ENCODE data around the gene ANXA3. TPM values are rescaled to one million over a fixed set of nuclear protein-coding genes. Genes with fewer than 3 reads are reported as not detected.
A peak's percentile ranks its signal among the peaks of the same experiment; 100 is the strongest.
"Not testable (repeated sequence)": the region's sequence is repeated elsewhere in the genome, so short reads cannot be mapped to it uniquely, and the experiment has no call there.

Gene ANXA3, protein sequence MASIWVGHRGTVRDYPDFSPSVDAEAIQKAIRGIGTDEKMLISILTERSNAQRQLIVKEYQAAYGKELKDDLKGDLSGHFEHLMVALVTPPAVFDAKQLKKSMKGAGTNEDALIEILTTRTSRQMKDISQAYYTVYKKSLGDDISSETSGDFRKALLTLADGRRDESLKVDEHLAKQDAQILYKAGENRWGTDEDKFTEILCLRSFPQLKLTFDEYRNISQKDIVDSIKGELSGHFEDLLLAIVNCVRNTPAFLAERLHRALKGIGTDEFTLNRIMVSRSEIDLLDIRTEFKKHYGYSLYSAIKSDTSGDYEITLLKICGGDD
- polyA plus RNA-seq (0.27 and 0.74 TPM in 2 replicates), polyA minus RNA-seq (not detected in 2 replicates)

DNA sequence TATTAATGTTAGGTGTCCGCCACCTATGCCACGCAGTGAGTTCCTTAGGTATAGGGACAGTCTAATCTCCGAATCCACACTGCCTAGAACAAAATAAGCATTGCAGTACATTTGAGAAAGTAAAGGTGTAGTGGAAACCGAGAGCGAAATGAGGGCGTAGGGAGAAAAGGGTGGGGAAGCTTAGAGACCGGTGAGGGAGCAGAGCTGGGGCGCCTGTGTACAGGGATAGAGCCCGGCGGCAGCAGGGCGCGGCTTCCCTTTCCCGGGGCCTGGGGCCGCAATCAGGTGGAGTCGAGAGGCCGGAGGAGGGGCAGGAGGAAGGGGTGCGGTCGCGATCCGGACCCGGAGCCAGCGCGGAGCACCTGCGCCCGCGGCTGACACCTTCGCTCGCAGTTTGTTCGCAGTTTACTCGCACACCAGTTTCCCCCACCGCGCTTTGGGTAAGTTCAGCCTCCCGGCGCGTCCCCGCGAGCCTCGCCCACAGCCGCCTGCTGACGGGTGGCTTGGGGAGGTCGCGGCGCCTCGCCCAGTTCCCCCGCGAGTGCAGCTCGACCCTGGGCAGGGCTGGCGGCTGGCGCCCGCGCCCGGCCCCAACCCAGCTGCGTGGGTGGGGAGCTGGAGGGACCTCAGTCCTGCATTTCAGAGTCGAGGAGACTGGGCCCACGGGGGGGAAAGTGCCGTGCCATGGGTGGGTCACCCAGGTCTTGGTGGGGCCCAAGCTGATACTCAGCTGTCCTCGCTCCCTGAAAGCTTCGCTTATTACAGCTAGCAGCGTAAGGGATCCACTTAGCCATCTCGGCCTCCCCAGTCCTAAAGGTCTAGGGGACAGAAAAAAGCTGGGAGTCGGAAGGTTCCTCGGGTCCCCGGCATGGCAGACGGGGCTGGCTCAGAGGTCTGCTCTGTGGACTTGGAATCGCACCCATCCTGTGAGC, at the start of gene ANXA3:
TSS of gene ANXA3 (plus strand) at position 351 of the 932 bp plus-strand sequence. CDS start 2,704 bp downstream, outside the sequence.
- peak within 1 kb of the TSS; percentile 24 for H3K4me2 ChIP-seq (ENCODE audit: low read length)
- peak within 1 kb of the TSS; percentile 70 for H3K4me3 ChIP-seq (ENCODE audit: low read length)
- H3K9ac ChIP-seq (ENCODE audit: low read length) = peak within 1 kb of the TSS; percentile 18
- H3K9me3 ChIP-seq (ENCODE audit: low read length) = no peaks in the 10 kb centered on the region
- no peaks in the 10 kb centered on the region for H4K20me1 ChIP-seq (ENCODE audit: insufficient read depth)
- no peaks in the 10 kb centered on the region for H3K36me3 ChIP-seq (ENCODE audit: insufficient read depth, low read length)
- H3F3A ChIP-seq (ENCODE audit: insufficient read depth, low read length, poor library complexity, severe bottlenecking) = no peaks in the 10 kb centered on the region
- no peak for TF ChIP-seq POLR2AphosphoS5 (IDR thresholded peaks at IDR 0.05)
- TF ChIP-seq SMC3 (conservative IDR thresholded peaks at IDR 0.05; ENCODE audit: poor library complexity) = peak; percentile 20
- TF ChIP-seq, protein P1, sequence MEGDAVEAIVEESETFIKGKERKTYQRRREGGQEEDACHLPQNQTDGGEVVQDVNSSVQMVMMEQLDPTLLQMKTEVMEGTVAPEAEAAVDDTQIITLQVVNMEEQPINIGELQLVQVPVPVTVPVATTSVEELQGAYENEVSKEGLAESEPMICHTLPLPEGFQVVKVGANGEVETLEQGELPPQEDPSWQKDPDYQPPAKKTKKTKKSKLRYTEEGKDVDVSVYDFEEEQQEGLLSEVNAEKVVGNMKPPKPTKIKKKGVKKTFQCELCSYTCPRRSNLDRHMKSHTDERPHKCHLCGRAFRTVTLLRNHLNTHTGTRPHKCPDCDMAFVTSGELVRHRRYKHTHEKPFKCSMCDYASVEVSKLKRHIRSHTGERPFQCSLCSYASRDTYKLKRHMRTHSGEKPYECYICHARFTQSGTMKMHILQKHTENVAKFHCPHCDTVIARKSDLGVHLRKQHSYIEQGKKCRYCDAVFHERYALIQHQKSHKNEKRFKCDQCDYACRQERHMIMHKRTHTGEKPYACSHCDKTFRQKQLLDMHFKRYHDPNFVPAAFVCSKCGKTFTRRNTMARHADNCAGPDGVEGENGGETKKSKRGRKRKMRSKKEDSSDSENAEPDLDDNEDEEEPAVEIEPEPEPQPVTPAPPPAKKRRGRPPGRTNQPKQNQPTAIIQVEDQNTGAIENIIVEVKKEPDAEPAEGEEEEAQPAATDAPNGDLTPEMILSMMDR (IDR thresholded peaks at IDR 0.05; ENCODE audit: poor library complexity, severe bottlenecking) = no peak
- TF ChIP-seq EZH2 (IDR thresholded peaks at IDR 0.05; ENCODE audit: borderline replicate concordance, insufficient read depth, low read length, poor library complexity, severe bottlenecking) = no peak
- TF ChIP-seq MXI1 (conservative IDR thresholded peaks at IDR 0.05; ENCODE audit: poor library complexity, severe bottlenecking) = no peak
- no peaks in the 10 kb centered on the region for H3K9me2 ChIP-seq (ENCODE audit: insufficient read depth, low read length)
- peak within 1 kb of the TSS; percentile 19 for H2AFZ ChIP-seq (ENCODE audit: low read depth, low read length)
- no peaks in the 10 kb centered on the region for H3K79me2 ChIP-seq (replicated peaks; ENCODE audit: insufficient read depth, low read length)
- H3K27ac ChIP-seq (ENCODE audit: low read length) = no peak within 1 kb of the TSS
- H3K27me3 ChIP-seq (ENCODE audit: insufficient read depth, low read depth, low read length) = peaks cover 38% of the 10 kb centered on the region

DNA sequence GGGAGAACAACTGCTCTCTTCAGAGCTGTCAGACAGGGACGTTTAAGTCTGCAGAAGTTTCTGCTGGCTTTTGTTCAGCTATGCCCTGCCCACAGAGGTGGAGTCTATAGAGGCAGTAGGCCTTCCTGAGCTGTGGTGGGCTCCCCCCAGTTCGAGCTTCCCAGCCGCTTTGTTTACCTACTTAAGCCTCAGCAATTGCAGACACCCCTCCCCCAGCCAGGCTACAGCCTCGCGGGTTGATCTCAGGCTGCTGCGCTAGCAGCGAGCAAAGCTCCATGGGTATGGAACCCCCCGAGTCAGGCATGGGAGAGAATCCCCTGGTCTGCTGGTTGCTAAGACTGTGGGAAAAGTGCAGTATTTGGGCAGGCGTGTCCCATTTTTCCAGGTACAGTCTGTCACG, 45.3 kb upstream of the ANXA3 start:
- not testable (repeated sequence) for H3K79me2 ChIP-seq (replicated peaks; ENCODE audit: insufficient read depth, low read length); H3K4me3 ChIP-seq (ENCODE audit: low read length); H3F3A ChIP-seq (ENCODE audit: insufficient read depth, low read length, poor library complexity, severe bottlenecking); H3K4me2 ChIP-seq (ENCODE audit: low read length); H2AFZ ChIP-seq (ENCODE audit: low read depth, low read length); H3K27ac ChIP-seq (ENCODE audit: low read length); H3K36me3 ChIP-seq (ENCODE audit: insufficient read depth, low read length); H3K9me2 ChIP-seq (ENCODE audit: insufficient read depth, low read length); H4K20me1 ChIP-seq (ENCODE audit: insufficient read depth); H3K9ac ChIP-seq (ENCODE audit: low read length); H3K9me3 ChIP-seq (ENCODE audit: low read length); H3K27me3 ChIP-seq (ENCODE audit: insufficient read depth, low read depth, low read length)

DNA sequence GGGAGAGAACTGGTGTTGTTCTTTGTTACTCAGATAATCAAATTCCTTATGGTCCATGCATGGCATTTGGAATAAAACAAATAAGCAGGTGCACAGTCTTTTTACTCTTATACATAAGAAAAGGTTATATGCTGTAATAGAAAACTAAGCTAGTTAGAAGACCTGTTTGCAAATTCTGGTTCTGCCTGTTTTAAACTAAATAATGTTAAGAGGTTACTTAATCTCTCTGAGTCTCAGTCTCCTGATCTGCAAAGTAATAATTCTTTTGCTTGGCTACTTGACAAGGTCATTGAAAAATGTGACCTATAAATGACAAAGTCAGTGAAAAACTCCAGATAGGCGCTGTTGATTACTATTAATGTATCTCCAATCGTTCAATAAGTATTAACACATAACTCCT, 42.5 kb upstream of the ANXA3 start:
- Histone ChIP-seq H3K27ac (ENCODE audit: low read length) (no peak overlapping the region), H3K9ac (ENCODE audit: low read length) (no peak overlapping the region), H4K20me1 (ENCODE audit: insufficient read depth) (no peaks in the 10 kb centered on the region), H3F3A (ENCODE audit: insufficient read depth, low read length, poor library complexity, severe bottlenecking) (no peaks in the 10 kb centered on the region), H2AFZ (ENCODE audit: low read depth, low read length) (no peak overlapping the region), H3K9me2 (ENCODE audit: insufficient read depth, low read length) (no peaks in the 10 kb centered on the region), H3K27me3 (ENCODE audit: insufficient read depth, low read depth, low read length) (no peaks in the 10 kb centered on the region), H3K9me3 (ENCODE audit: low read length) (no peaks in the 10 kb centered on the region), H3K79me2 (replicated peaks; ENCODE audit: insufficient read depth, low read length) (no peaks in the 10 kb centered on the region), H3K4me3 (ENCODE audit: low read length) (no peak overlapping the region), H3K36me3 (ENCODE audit: insufficient read depth, low read length) (no peaks in the 10 kb centered on the region), H3K4me2 (ENCODE audit: low read length) (no peak overlapping the region)
- no peak for TF ChIP-seq SMC3 (conservative IDR thresholded peaks at IDR 0.05; ENCODE audit: poor library complexity)
- TF ChIP-seq POLR2AphosphoS5 (IDR thresholded peaks at IDR 0.05) = no peak
- no peak for TF ChIP-seq TAF1 (IDR thresholded peaks at IDR 0.05; ENCODE audit: low read depth)

Data from neural cell (in vitro differentiated cells).